Left forelimb (tissue), 1 donor: ENCODE results near the gene GALNT2.

Source experiments
- DNase-seq: peaks from one replicate; pipeline ENCODE4 v3.0.0-alpha.2; 2018; ENCODE audit warnings: low spot score

GALNT2 gene

DNA sequence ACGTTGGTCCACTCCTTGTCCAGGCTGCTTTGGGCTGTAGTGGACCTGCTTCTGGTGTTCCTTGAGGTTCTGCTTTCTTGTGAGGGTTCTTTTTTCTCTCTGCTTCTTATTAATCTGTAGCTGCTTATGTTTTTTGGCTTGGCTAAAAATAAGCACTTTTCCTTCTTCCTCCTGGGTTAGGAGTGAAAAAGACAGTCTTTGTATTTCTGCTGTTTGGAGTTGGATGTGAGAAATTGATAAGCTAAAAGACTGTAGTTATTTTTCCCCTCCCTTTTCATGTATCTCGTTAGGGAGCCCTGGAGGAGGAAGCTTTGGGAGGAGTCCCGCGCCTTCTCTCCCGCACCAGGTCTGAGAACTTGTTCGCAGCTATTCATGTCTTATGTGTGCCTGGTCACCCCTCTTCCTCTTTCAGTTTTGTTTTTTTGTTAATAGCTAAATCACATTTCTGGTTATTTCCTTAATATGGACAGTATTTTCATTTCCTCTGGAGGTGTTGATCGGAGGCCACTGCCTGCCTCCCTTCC is 79.0 kb downstream of the GALNT2 start:
- no peak for DNase-seq

DNA sequence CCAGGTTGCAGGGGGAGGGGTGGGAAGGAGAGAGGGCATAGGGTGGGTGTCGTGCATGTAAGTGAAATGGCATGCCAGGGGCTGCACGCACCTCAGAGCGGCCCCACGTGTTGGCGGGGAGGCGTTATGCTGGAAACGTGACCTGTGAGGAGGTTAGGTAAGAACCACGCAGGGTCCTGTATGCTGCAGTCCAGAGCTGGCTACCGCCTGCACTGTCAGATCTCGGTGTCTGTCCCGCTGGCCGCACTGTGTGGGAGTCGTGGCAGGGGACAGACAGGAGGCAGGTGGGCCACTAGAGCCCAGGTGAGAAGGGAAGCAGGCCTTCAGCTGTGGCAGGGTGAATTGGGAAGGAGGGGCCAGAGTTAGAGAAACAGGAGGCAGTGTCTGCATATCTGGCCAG is 79.7 kb downstream of the GALNT2 start:
- DNase-seq = no peak

DNA sequence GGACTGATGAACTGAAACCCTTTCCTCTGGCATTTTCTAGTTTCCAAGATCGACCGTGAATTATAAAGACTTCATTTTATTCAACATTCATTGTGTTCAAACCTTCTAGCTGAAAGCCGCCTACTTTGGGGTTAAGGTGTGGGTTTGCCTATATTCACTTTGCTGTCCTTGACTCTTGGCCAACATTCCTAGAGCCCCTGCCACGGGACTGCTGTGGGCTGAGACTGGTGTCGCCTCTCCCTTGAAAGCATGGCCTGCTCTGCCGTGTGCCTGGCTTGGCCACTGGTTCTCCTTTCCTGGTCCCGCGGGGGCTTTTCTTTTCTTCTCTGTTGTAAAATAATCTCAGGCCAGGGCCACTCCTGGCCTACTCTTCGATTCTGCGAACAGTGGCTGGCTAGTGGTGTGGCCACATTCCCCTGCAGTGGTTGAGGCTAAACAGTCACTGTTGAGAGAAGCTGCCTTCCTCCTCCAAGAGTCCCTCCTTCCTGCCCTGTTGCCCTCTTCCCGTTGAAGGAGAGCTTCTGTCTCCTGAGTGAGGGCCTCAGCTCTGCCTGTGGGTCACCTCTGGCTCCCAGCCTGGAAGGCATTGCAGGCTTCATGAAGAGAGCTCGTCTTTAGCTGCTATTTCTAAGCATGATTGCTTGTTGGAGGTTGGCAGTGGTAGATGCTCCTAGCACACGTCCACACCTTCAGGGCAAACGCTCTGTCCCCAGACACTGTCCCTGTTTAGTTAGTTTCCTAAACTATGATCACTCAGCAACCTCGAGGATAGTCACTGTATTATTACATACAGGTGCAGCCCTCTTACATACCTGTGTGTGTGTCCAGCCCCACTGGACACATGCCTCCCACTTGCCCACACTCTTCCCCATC is 80.5 kb downstream of the GALNT2 start:
- DNase-seq = no peak

DNA sequence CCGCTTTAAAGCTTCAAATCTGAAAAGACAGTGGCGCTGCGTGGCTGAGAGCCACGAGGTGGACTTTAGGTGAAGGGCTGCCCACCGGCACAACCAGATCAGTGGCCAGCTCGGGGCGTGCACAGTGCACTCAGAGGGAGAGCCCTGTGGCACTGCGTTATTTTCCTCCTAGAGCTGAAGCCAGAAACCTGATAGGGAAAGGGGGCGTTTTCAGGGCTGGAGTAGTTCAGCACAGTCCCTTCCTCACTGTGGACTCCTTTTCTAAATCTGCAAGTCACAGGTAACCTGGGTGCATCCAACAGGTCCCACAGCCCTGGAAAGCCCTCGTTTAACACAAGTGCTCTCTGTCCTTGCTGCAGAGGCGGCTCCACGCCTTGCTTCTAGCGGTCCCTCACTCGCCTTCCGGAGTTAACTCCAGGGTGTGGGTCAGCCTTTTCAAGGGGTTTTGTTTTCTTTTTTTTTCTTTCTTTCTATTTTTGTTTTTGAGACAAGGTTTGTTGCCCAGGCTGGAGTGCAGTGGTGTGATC is 81.2 kb downstream of the GALNT2 start:
- no peak for DNase-seq

DNA sequence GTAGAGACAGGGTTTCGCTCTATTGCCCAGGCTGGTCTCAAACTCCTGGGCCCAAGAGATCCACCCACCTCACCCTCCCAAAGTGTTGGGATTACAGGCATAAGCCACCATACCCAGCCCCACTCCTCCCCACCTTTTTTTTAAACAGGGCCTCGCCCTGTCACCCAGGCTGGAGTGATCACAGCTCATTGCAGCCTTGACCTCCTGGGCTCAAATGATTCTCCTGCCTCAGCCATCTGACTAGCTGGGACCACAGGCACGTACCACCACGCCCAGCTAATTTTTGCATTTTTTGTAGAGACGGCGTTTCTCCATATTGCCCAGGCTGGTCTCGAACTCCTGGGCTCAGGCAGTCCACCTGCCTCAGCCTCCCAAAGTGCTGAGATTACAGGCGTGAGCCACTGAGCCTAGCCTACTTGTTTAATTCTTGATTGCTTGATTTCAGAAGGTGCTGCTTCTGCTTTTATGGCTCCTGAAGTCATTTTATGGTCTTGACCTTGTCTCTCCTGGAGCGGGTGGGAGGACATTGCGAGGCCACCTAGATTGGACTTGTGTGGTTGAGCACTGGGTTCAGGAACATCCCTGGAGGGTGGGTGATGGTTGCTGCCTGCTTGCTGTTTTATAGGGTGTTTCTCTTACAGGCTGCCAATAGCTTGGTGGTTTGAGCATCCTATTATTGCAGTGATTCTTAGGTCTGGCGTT is 81.9 kb downstream of the GALNT2 start:
- no peak for DNase-seq

DNA sequence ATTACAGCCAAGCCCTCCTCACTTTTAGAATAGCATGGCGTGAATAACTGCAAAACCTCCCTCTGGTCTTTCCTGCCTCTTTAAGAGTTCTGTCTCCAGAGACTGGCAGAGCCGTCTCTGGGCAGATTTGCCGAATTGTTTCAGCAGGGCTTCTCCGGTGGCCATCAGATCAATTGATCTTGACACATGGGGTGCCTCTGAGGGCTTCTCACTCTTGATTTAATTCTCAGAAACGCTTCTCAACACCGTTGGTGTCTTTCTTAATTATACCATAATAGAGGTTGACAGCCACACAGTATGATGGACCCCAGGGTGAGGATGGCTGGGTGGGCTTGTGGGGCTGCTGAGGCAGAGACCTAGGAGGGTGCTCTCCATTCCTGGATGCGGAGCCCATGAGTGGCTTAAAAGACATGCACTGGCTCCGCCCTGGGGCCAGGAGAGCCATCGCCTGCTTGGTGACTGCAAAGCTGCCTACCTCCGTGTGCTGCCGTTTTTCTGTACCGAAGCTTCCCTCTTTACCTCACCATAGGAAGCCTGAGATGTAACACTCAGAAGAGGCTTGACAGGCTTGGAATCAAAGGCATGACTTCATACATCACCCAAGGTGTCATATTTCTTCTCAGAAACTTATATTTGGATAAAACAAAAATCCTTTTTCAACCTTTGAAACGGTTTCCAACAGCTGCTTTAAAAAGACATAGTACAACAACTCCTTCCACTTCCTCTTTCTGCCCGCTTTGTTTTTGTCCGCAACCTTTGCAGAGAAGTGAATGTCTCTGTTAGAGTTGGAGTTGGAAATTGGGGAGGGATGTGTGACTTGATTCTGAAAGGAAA is 82.9 kb downstream of the GALNT2 start:
- no peak for DNase-seq

DNA sequence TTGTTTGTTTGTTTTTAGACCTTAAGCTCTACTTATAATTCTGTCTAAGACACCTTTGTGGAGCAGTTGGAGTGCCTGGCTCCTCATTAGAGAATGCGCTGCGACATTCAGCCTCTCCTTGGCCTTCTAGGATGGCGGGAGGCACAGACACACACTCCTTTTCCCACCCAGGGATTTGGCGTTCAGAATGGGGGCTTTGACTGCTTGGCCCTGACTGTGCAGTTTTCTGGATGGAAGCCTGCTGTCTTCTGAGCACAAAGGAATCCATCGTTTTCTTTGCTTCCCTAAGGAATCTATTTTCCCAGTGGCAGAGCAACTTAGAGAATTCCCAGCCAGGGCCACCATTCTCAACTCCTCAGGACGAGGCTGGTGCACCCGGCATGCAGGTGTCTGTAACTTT is 83.6 kb downstream of the GALNT2 start:
- DNase-seq = no peak

DNA sequence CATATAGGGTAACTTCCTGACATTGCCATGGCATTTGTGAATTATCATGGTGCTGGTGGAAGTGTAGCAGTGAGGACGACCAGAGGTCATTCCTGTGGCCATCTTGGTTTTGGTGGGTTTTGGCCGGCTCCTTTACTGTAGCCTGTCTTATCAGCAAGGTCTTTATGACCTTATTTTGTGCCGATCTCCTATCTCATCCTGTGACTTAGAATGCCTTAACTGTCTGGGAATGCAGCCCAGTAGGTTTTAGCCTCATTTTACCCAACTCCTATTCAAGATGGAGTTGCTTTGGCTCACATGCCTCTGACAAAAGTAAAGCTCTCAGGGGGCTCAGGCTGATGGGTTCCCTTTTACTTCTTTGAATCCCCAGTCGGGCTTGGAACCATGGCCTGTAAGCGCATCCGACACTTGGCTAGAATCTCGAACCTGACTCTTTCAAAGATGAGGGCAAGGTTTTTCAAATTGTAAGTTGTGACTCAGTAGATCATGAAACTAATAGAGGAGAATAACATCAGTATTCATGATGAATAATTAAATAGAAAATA is 85.0 kb downstream of the GALNT2 start:
- DNase-seq = no peak

DNA sequence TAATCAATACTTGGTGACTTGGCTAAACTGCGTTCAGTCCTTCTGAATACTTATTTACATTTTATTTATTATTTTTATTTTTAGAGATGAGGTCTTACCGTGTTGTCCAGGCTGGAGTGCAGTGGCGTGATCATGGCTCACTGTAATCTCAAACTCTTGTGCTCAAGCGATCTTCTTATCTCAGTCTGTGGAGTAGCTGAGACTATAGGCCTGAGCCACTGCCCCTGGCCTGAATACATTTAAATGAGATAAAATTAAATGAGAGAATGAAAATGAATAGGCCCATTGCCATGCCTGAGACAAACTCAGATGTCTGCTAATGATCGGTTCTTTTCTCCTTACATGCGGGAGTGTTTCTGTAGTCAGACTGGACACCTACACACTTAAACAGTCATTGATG is 86.0 kb downstream of the GALNT2 start:
- no peak for DNase-seq

DNA sequence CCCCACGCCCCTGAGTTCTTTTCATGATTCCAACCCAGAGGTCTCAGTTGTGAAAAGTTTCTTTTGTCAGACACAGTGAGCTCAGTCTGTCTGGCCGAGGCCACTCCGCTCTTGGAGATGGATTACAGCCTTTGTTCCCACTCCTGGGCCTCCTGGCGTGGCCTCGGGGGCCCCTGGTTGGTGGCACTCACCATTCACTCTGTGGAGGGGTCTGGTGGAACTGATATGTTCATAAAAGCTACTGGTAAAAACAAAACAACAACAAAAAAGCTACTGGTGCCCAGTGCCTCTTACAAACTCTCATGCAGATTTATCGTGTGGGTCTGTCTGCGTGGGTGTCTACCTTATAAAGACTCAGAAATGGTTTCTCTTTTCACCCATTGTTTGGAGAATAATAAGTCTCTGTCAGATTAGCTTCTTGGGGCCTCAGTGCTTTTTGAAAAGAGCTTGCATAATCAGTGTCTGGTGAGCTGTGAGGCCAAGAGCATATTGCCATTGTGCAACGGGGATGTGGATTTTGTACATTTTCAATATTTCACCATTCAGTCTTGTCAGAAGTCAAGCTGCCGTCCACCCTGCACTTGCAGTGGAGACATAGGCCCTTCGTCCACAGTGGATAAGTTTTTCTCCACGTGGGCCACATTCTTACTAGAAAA is 86.7 kb downstream of the GALNT2 start:
- DNase-seq = no peak

DNA sequence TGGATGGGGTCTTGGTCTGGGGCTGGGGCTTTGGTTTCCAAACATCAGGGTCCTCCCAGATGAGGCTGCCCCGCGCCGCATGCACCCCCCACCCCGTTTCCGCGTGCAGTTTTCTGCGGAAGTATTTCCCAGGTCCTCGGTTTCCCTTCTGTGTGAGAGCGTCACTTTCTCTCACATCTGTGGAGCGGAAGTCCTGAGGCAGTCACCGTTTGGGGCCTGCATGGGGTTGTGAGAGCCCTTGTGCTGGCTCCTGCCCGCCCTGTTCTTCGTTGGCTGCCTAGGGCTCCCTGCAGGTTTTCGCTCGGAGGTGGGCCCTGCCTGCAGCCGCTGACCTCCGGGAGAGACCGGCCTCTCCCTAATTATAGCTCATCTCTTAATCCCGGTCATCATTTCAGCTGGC is 88.0 kb downstream of the GALNT2 start:
- DNase-seq = no peak

DNA sequence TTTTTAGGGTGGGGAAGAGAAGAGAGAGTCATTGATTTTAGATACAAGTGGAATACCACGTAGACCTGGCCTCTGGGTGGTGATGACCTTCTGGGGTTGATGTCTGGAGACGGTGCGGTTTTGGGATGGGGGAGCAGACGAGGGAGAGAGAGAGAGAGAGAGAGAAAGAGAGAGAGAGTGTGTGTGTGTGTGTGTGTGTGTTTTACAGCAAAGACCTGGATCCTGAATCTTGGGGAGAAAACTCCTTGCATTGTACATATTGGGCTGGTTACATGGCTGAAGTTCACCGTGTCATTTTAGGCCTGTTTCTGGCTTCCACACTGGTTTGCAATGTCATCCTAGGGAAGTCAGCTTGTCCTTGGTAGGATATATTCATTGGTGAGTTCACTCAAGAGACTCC is 89.0 kb downstream of the GALNT2 start:
- DNase-seq = no peak

DNA sequence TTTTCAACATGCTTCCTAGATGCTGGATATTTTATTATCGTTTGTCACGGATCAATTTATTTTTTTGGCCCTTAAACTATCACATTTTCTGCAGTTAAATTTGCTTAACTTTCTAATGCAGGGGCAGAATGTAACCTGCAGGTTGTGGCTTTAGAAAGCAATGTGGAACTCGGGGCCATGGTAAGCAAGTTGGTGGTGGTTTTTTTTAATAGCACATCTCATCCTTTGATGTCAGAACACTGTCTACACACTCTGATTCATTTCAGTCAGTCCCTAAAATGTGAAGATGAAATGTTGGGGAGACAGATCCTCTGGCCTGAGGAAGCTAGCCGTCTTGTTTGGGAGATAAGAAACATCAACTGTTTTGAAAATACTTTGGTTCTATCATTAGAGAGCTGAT is 89.5 kb downstream of the GALNT2 start:
- DNase-seq = no peak

DNA sequence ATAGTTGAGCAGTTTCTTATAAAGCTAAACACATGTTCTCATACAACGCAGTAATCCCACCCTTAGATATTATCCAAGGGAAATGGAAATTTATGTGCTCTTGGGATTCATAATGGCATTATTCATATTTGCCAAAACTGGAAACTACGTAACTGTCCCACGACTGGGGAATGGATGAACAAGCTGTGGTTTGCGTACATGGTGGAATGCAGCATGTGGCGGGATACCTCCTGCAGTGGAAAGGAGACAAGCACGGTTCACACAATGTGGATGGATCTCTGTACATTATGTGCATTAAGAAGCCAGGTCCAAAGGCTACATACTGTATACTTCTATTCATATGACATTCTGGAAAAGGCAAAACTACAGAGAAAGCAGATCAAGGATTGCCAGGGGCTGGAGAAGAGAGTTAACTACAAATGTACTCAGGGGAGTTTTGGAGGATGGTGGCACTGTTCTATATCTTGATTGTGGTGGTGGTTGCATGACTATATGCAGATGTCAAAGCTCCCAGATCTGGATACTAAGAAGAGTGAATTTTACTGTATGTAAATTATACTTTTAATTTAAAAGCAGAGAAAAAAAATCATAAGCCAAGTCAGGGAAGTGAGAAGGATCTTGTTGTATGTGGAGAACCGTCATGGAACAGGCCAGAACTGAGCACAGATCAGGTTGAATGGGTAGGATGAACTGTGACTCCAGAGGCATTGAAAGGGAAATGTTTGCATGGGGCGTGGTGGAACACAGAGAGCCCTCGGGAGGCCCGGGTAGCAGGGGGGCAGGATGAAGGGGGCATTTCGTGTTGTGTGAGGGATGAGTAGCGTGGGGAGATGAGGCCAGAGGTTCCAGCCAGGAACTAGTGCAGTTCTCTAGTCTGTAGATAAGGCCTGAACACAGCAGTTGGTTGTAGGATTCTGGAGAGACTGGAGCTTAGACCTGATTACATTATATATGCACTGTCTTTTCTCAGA is 90.7 kb downstream of the GALNT2 start:
- DNase-seq = no peak

DNA sequence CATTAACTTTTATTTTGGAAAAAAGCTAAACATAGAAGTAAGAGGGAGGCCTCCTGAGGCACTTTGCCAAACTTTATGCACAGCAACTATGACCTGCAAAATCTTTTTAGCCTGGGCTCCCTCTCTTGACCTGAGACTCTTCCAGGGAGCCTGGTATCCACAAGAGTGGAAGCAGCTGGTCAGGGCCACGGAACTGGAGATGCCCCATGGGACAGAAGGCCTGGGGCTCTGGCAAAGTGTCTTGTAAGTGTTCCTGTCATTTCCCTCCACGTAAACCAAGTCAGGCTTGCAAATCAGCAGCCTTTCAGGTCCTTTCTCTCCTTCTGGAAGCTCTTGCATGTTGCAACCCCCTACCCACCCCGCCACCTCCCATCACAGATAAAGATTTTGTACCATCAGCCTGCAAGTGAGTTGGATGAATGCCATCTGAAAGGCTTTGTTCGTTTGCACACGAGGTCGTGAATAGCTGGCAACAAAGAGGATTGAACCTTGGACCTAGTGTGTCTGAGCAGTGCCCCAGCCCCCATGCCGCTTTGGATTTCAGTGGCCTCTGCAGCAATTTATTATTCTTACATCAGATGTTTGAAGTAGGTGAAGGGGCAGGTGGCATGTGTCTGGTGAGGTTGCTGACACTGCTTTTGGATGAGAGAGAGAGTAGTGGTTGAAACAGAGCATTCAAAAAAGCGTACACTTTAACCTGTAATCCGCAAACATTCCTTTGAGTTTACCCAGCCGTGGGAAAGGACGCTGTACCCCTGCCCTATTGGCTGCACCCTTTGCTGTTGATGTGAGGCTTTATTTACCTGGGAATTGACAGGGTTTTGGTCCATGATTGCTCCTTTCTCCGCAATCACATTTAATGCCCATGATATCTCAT is 91.6 kb downstream of the GALNT2 start:
- no peak for DNase-seq

DNA sequence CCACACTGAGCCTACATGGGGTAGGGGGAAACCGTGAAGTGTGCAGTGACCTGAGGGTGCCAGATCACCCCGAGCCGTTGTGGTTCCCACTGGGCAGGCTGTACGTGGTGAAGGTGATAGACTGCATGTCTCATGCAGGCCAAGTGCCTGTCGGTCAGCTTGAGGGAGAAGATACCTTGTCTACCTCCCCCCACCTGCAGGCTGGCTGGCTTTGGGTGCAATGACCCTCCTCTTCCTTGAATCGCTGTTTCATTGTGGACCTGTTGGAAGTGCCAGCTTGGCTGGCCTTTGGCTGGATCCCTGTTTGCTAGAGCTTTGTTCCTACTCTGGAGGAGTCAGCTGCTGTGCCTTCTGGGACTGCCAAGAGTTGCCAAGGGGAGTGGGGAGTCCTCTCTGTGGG is 92.5 kb downstream of the GALNT2 start:
- no peak for DNase-seq

DNA sequence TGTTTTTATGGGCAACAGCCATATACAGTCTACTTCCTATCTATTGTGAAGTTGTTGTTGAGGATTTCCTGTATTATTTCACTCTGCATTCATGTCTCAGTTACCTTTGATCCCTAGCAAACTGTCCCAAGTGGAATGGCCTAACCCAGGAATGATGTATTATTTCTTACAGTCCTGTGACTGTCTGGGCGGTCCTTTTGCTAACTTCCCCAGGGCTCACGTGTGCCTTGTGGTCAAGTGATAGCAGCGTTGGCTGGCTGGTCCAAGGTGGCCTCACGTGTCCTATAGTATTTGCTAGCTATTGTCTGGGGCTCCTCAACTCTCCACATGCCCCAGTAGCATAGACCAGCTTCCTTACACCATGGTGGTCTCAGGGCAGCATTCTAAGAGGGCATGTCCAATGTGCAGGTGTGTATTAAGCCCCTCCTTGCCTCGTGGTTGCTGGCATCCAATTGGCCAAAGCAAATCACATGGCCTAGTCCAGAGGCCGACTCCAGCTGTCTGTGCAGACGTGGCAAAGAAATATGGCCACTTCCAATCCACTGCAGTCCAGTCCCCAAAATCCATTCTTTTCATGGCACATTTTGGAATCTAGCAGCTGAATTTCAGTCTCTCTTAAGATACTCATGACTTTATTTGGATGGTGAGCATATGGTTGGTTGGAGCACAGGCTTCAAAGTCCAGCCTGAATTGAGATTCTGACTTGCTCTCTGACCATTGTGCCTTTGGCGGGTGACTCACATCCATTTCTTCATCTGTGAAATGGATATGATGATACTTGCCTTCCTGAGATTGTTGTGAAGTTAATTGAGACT is 94.1 kb downstream of the GALNT2 start:
- no peak for DNase-seq

DNA sequence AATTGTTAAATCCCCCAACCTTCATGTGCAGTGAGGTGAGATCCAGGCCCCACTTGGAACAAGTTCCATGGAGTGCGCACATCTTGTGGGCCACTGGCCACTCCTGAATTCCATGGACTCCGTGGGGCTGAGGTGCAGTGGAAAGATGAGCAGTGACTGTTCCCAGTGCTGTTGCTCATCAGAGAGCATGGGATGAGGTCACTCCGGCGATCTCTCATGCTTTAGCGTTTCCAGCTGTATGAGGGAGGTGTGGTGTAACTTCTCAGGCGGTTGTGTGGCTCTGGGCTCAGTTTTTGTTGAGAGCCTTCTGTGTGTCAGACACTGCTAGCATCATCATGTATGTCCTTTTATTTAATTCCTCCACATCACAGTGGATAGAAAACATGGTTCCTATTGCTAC is 96.2 kb downstream of the GALNT2 start:
- no peak for DNase-seq
